BLaER1 treated with 17β-estradiol and CSF1 and Interleukin-3, amounts not matched to agents 10 nM and 100 nM (cell line): ENCODE results near the gene ATP2B3.

Experiments used
- H3K27ac ChIP-seq, 11 experiments: shearing (Covaris generic); formaldehyde crosslinking; 2 replicates each; pipeline ENCODE4 v1.8.1; 2022
- H3K27me3 ChIP-seq, 11 experiments: shearing (Covaris generic); formaldehyde crosslinking; 2 replicates each; pipeline ENCODE4 v1.8.1; 2022
- H3K36me3 ChIP-seq, 11 experiments: shearing (Covaris generic); formaldehyde crosslinking; 2 replicates each; pipeline ENCODE4 v1.8.1; 2022
- H3K4me1 ChIP-seq, 10 experiments: shearing (Covaris generic); formaldehyde crosslinking; 2 replicates each; pipeline ENCODE4 v1.8.1; 2022
- H3K4me2 ChIP-seq, 11 experiments: shearing (Covaris generic); formaldehyde crosslinking; 2 replicates each; pipeline ENCODE4 v1.8.1; 2022
- H3K4me3 ChIP-seq, 10 experiments: shearing (Covaris generic); formaldehyde crosslinking; 2 replicates each; pipeline ENCODE4 v1.8.1; 2022
- H3K9ac ChIP-seq, 11 experiments: shearing (Covaris generic); formaldehyde crosslinking; 2 replicates each; pipeline ENCODE4 v1.8.1; 2022
- H3K9me3 ChIP-seq, 11 experiments: shearing (Covaris generic); formaldehyde crosslinking; replicated peaks in 1 of 11; 2 replicates each; pipeline ENCODE4 v1.8.1; 2022
- H4K20me1 ChIP-seq, 11 experiments: shearing (Covaris generic); formaldehyde crosslinking; 2 replicates each; pipeline ENCODE4 v1.8.1; 2022
- Cebpa-rat ChIP-seq, 11 experiments: shearing (Covaris generic); IDR thresholded peaks; 2 replicates each; pipeline ENCODE4 v1.8.1; 2022

The ATP2B3 gene

DNA sequence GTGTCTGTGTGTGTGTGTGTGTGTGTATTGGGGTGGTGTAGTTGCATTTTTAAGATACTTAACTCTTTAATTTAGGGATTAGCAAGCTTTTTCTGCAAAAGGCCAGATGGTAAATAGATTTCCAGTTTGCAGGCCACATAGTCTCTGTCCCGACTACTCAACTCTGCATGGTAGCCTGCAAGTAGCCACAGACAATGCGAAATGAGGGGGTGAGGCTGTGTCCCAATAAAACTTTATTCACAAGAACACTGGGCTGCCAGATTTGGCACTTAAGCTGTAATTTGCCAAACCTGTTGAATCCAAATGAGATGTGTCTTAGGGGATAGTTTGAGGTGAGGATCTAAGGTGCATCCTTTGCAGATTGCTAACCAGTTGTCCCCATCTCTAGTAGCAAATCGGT, 6.8 kb downstream of the ATP2B3 start:
- Histone ChIP-seq H3K4me3 (no peak overlapping the region), H4K20me1 (peaks cover 0 to 38% (median 13%) of the 10 kb centered on the region in 11 experiments; a peak in 9 of 22 replicates), H3K27ac (no peak overlapping the region), H3K4me1 (peaks cover 0 to 13% (median 9%) of the 10 kb centered on the region in 10 experiments; a peak in 13 of 20 replicates), H3K36me3 (no peaks in the 10 kb centered on the region), H3K9me3 (no peaks in the 10 kb centered on the region), H3K9ac (no peak overlapping the region), H3K27me3 (peaks cover 83 to 100% (median 99%) of the 10 kb centered on the region in 11 experiments), H3K4me2 (no peak overlapping the region)
- no peak for TF ChIP-seq Cebpa-rat (IDR thresholded peaks at IDR 0.05)

GRCh38 chrX:153525451-153525850, 8.0 kb downstream of the ATP2B3 start:
- peaks cover 0 to 13% (median 9%) of the 10 kb centered on the region in 10 experiments; a peak in 13 of 20 replicates for H3K4me1 ChIP-seq
- H3K4me2 ChIP-seq: no peak overlapping the region
- H3K4me3 ChIP-seq: no peak overlapping the region
- H3K36me3 ChIP-seq: no peaks in the 10 kb centered on the region
- peaks cover 77 to 100% (median 99%) of the 10 kb centered on the region in 11 experiments for H3K27me3 ChIP-seq
- no peaks in the 10 kb centered on the region for H3K9me3 ChIP-seq
- TF ChIP-seq Cebpa-rat (IDR thresholded peaks at IDR 0.05): no peak
- no peak overlapping the region for H3K9ac ChIP-seq
- H3K27ac ChIP-seq: no peak overlapping the region
- peaks cover 0 to 38% (median 9%) of the 10 kb centered on the region in 11 experiments; a peak in 9 of 22 replicates for H4K20me1 ChIP-seq

DNA sequence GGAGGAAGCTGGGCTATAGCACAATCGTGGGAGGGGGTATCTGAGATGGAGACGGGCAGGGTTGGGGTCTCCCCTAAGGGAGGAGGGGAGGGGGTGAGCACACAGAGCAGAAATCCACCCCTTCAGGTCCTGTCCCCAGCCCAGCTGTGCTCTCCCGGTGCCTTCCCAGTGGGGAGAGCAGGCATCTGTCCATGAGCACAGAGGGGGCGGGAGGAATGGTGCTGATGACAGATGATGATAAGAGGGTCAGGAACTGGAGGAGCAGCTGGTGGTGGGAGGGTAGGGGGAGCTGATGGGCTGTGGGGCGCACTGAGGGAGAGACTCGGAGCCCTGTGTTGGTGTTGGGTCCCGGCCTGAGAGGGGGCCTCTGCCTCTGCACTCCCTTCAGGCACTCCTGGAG, 8.6 kb downstream of the ATP2B3 start:
- peaks cover 0 to 38% (median 9%) of the 10 kb centered on the region in 11 experiments; a peak in 9 of 22 replicates for H4K20me1 ChIP-seq
- no peak overlapping the region for H3K4me3 ChIP-seq
- H3K27me3 ChIP-seq: peaks cover 74 to 100% (median 98%) of the 10 kb centered on the region in 11 experiments
- no peak for TF ChIP-seq Cebpa-rat (IDR thresholded peaks at IDR 0.05)
- peaks cover 0 to 11% (median 9%) of the 10 kb centered on the region in 10 experiments; a peak in 13 of 20 replicates for H3K4me1 ChIP-seq
- H3K9ac ChIP-seq: no peak overlapping the region
- no peaks in the 10 kb centered on the region for H3K36me3 ChIP-seq
- H3K4me2 ChIP-seq: no peak overlapping the region
- no peak overlapping the region for H3K27ac ChIP-seq
- H3K9me3 ChIP-seq: no peaks in the 10 kb centered on the region

- Histone ChIP-seq H3K9me3 (no peaks in the 10 kb centered on the region), H3K27me3 (peaks cover 67 to 100% (median 98%) of the 10 kb centered on the region in 11 experiments), H3K4me3 (no peak overlapping the region), H3K36me3 (no peaks in the 10 kb centered on the region), H3K4me1 (peaks cover 0 to 4% (median 3%) of the 10 kb centered on the region in 10 experiments; a peak in 11 of 20 replicates), H3K4me2 (no peak overlapping the region), H4K20me1 (peaks cover 0 to 45% (median 8%) of the 10 kb centered on the region in 11 experiments; a peak in 8 of 22 replicates), H3K9ac (no peak overlapping the region), H3K27ac (no peak overlapping the region)
- TF ChIP-seq Cebpa-rat (IDR thresholded peaks at IDR 0.05): no peak
Observed at GRCh38 chrX:153526801-153527200, 9.4 kb downstream of the ATP2B3 start.

GRCh38 chrX:153527208-153527607, 9.8 kb downstream of the ATP2B3 start:
- H3K4me2 ChIP-seq: no peak overlapping the region
- no peaks in the 10 kb centered on the region for H3K4me1 ChIP-seq
- no peak overlapping the region for H3K27ac ChIP-seq
- H3K9ac ChIP-seq: no peak overlapping the region
- no peaks in the 10 kb centered on the region for H3K36me3 ChIP-seq
- no peaks in the 10 kb centered on the region for H3K9me3 ChIP-seq
- peaks cover 0 to 45% (median 5%) of the 10 kb centered on the region in 11 experiments; a peak in 8 of 22 replicates for H4K20me1 ChIP-seq
- H3K4me3 ChIP-seq: no peak overlapping the region
- TF ChIP-seq Cebpa-rat (IDR thresholded peaks at IDR 0.05): no peak
- peaks cover 63 to 100% (median 96%) of the 10 kb centered on the region in 11 experiments for H3K27me3 ChIP-seq

DNA sequence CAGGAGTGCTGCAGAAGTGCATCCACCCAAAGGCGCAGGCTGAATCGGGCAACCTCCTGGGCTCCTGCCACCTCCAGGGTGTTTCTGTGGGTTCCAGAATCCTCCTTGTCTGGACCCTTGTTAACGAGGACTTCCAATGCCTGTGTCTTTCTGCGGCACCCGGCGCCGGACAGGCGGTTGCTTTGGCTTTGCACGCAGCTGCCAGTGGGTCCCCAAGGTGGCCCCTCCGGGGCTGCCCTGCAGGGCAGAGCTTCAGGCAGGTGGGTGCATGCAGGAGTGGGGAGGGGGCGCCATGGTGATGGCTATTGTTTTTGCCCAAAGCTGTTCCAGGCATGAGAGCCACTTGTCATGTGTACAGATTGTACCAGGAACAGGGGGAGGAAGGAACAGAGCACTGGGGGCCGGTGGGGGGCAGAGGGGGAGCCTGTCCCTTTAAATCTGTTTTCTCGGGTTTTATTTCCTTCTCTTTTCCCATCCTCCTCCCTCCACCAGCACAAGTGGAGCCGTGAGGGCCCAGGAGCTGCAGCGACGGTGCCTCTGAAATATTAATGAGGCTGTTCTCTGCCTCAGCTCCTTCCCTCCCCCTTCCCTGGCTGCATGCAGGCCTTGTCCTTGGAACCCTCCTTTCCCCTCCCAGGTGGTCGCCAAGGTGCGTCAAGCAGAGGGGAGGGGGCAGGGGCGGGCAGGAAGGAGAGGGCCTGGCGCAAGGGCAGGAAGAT, 13.1 kb downstream of the ATP2B3 start:
- peaks cover 55 to 100% (median 97%) of the 10 kb centered on the region in 11 experiments for H3K27me3 ChIP-seq
- no peak overlapping the region for H3K9ac ChIP-seq
- no peak for TF ChIP-seq Cebpa-rat (IDR thresholded peaks at IDR 0.05)
- no peak overlapping the region for H3K4me2 ChIP-seq
- H3K36me3 ChIP-seq: no peaks in the 10 kb centered on the region
- no peak overlapping the region for H3K4me3 ChIP-seq
- H3K4me1 ChIP-seq: no peaks in the 10 kb centered on the region
- peaks cover 0 to 59% (median 7%) of the 10 kb centered on the region in 11 experiments; a peak in 12 of 22 replicates for H4K20me1 ChIP-seq
- H3K27ac ChIP-seq: no peak overlapping the region
- no peaks in the 10 kb centered on the region for H3K9me3 ChIP-seq

DNA sequence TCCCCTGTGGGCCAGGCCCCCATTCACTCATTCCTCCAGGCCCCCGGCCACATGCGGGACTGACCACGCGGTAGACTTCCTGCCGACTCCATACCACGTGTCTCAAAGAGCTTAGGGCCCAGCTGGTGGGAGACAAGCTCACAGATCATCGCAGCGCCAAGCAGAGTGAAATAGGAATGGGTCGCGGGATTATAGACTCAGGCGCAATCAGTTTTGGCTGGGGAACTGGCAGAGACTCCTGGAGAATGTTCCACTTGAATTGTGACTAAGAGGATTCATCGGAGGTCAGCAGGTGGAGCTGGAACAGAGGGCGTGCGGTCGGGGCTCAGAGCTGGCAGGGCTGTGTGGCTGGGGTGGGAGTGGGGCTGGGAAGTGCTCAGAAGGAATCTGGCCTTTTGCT, 15.6 kb downstream of the ATP2B3 start:
- no peak overlapping the region for H3K27ac ChIP-seq
- H3K4me3 ChIP-seq: no peak overlapping the region

DNA sequence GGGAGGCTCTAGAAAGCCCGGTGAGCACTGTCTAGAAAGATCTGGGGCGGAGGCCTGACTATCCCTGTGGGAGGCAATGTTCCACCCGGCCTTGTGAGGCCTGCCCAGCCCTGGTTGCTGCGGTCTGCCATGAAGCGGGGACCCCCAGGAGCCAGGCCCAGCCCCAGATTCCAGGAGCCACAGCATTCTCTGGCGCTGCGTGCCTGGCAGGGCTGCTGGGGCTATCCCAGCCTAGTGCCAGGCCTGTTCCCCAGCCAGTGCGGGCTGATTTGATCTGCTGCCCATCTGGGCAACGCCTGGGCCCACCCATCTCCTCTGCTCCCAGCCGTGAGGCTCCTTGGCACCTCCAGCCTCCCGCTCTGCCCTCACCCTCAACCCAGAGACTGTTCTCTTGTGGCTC, 19.6 kb downstream of the ATP2B3 start:
- no peaks in the 10 kb centered on the region for H3K4me1 ChIP-seq
- no peaks in the 10 kb centered on the region for H3K36me3 ChIP-seq
- no peak overlapping the region for H3K27ac ChIP-seq
- no peak overlapping the region for H3K4me3 ChIP-seq
- H3K9ac ChIP-seq: no peak overlapping the region
- peaks cover 0 to 88% (median 23%) of the 10 kb centered on the region in 11 experiments; a peak in 13 of 22 replicates for H4K20me1 ChIP-seq
- H3K27me3 ChIP-seq: peaks cover 44 to 97% (median 88%) of the 10 kb centered on the region in 11 experiments
- no peak overlapping the region for H3K4me2 ChIP-seq
- no peaks in the 10 kb centered on the region for H3K9me3 ChIP-seq
- no peak for TF ChIP-seq Cebpa-rat (IDR thresholded peaks at IDR 0.05)

More for the DNA sequence above, 15.6 kb downstream of the ATP2B3 start:
- no peak overlapping the region for H3K4me2 ChIP-seq
- no peak for TF ChIP-seq Cebpa-rat (IDR thresholded peaks at IDR 0.05)
- H3K36me3 ChIP-seq: no peaks in the 10 kb centered on the region
- H3K27me3 ChIP-seq: peaks cover 51 to 100% (median 96%) of the 10 kb centered on the region in 11 experiments
- H3K4me1 ChIP-seq: no peaks in the 10 kb centered on the region
- no peak overlapping the region for H3K9ac ChIP-seq
- H3K9me3 ChIP-seq: no peaks in the 10 kb centered on the region
- peaks cover 0 to 67% (median 17%) of the 10 kb centered on the region in 11 experiments; a peak in 13 of 22 replicates for H4K20me1 ChIP-seq

- Histone ChIP-seq H3K36me3 (no peaks in the 10 kb centered on the region), H3K27me3 (peaks cover 44 to 97% (median 88%) of the 10 kb centered on the region in 11 experiments), H3K4me1 (no peaks in the 10 kb centered on the region), H3K9ac (no peak overlapping the region), H3K27ac (no peak overlapping the region), H3K4me3 (no peak overlapping the region), H3K4me2 (no peak overlapping the region), H4K20me1 (peaks cover 0 to 88% (median 23%) of the 10 kb centered on the region in 11 experiments; a peak in 13 of 22 replicates), H3K9me3 (no peaks in the 10 kb centered on the region)
- no peak for TF ChIP-seq Cebpa-rat (IDR thresholded peaks at IDR 0.05)
Observed at GRCh38 chrX:153537526-153538295, 20.3 kb downstream of the ATP2B3 start.
